CD4-positive, CD25-positive, alpha-beta regulatory T cell (primary cell): ENCODE measurements around the gene JMJD1C. TPM values are rescaled to one million over a fixed set of nuclear protein-coding genes. Genes with fewer than 3 reads are reported as not detected.

Source experiments
- ATAC-seq, 2 donors: fragments of 150-1000 bp; cut with Tn5 transposase; one replicate each; pipeline ENCODE4 v1.10.0; 2021; ENCODE audit warnings: low read depth in 2 of 2, moderate number of reproducible peaks in 2 of 2, moderate library complexity in 1 of 2
- DNase-seq, 3 donors: peaks; one replicate each; pipeline versions ENCODE4 v3.0.0 to v3.0.0-alpha.2; 2012 to 2022; ENCODE audit warnings: mixed read lengths in 1 of 3
- H3K27ac ChIP-seq: one replicate; pipeline ENCODE4 v1.7.0; 2013; ENCODE audit warnings: mild to moderate bottlenecking, low read length; ENCODE audit not compliant: insufficient read depth, poor library complexity, severe bottlenecking
- H3K27me3 ChIP-seq: one replicate; pipeline ENCODE4 v1.7.0; 2013; ENCODE audit warnings: low read length; ENCODE audit not compliant: control insufficient read depth, insufficient read depth
- H3K36me3 ChIP-seq: one replicate; pipeline ENCODE4 v1.7.0; 2013; ENCODE audit warnings: mild to moderate bottlenecking, low read length, moderate library complexity; ENCODE audit not compliant: control insufficient read depth, insufficient read depth
- H3K4me1 ChIP-seq: 2 replicates; pipeline ENCODE4 v1.7.0; 2013; ENCODE audit warnings: mild to moderate bottlenecking, low read length; ENCODE audit not compliant: insufficient read depth, control insufficient read depth, poor library complexity, severe bottlenecking
- H3K4me3 ChIP-seq: one replicate; pipeline ENCODE4 v1.7.0; 2013; ENCODE audit warnings: low read depth, mild to moderate bottlenecking, low read length, moderate library complexity
- H3K9me3 ChIP-seq, 2 experiments: 1 replicate in 1 of 2; 2 replicates in 1 of 2; pipeline ENCODE4 v1.7.0; 2013; ENCODE audit warnings: low read length in 2 of 2, mild to moderate bottlenecking in 1 of 2, moderate library complexity in 1 of 2; ENCODE audit not compliant: control insufficient read depth in 2 of 2
- H3K27ac Mint-ChIP-seq, 3 donors: one replicate each; pipeline ENCODE4 v1.8.0; 2020 to 2022; ENCODE audit warnings: mild to moderate bottlenecking in 3 of 3, mixed read lengths in 3 of 3, moderate library complexity in 2 of 3
- H3K27me3 Mint-ChIP-seq: one replicate; pipeline ENCODE4 v1.8.0; 2022; ENCODE audit warnings: mild to moderate bottlenecking, mixed read lengths
- H3K36me3 Mint-ChIP-seq: one replicate; pipeline ENCODE4 v1.8.0; 2020; ENCODE audit warnings: mixed read lengths
- H3K4me1 Mint-ChIP-seq, 4 donors: one replicate each; pipeline ENCODE4 v1.8.0; 2020 to 2022; ENCODE audit warnings: mixed read lengths in 4 of 4, mild to moderate bottlenecking in 1 of 4
- H3K4me3 Mint-ChIP-seq, 4 donors: one replicate each; pipeline ENCODE4 v1.8.0; 2020 to 2022; ENCODE audit warnings: mild to moderate bottlenecking in 4 of 4, mixed read lengths in 4 of 4, moderate library complexity in 3 of 4
- H3K9me3 Mint-ChIP-seq, 7 donors: one replicate each; pipeline ENCODE4 v1.8.0; 2020 to 2022; ENCODE audit warnings: mixed read lengths in 7 of 7, mild to moderate bottlenecking in 3 of 7, moderate library complexity in 2 of 7
- polyA plus RNA-seq, 4 donors: library from polyadenylated mRNA; unstranded; fragments of 300-500 nt; fragmentation: Illumina TruSeq; gene quantifications; one replicate each; pipeline ENCODE4 v1.2.3, GENCODE V29; 2021
- total RNA-seq: library from RNA; stranded (reverse); gene quantifications from one replicate; pipeline ENCODE4 v1.2.3, GENCODE V29; 2022

JMJD1C gene
- total and polyA plus RNA-seq, 5 donors from 2014 or later: 35.5 to 222 (median 46.4) TPM

DNA sequence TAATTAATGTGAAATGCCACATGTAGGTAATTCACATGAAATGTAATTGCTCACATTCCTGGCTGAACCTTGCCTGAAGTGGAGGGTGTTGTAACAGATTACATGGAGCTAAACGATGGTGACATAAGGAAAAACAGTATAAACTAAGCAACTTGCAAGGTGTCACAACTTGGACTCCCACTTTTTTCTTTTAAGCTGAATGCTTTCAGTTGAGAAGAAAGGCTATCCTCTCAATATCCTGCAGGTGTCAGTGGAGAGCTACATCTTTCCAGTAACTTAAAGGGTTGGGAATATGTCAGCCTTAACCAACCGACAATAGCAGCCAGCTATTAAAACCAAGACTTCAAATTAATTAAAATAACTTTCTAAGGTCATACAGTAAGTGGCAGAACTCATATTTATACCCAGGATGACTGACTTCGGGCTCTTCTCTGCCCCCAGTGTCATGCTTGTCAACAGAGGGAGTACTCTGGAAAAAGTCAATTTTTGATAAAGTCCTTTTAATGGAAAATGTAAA is 299.0 kb downstream of the JMJD1C start:
- peak; percentile 62 to 68 for ATAC-seq
- H3K4me1 ChIP-seq: no peaks in the 10 kb centered on the region
- Mint-ChIP-seq H3K27me3 (no peaks in the 10 kb centered on the region), H3K36me3 (peaks cover 34% of the 10 kb centered on the region), H3K9me3 (no peaks in the 10 kb centered on the region), H3K4me1 (peaks cover 0 to 17% (median 6%) of the 10 kb centered on the region in 4 donors), H3K27ac (no peak overlapping the region), H3K4me3 (no peak overlapping the region)
- H3K4me3 ChIP-seq: no peak overlapping the region
- peaks cover 30% of the 10 kb centered on the region for H3K36me3 ChIP-seq
- H3K27ac ChIP-seq: no peak overlapping the region
- H3K9me3 ChIP-seq: no peaks in the 10 kb centered on the region
- no peaks in the 10 kb centered on the region for H3K27me3 ChIP-seq
- DNase-seq: peak in 2 of 3 donors; percentile 63 to 78

DNA sequence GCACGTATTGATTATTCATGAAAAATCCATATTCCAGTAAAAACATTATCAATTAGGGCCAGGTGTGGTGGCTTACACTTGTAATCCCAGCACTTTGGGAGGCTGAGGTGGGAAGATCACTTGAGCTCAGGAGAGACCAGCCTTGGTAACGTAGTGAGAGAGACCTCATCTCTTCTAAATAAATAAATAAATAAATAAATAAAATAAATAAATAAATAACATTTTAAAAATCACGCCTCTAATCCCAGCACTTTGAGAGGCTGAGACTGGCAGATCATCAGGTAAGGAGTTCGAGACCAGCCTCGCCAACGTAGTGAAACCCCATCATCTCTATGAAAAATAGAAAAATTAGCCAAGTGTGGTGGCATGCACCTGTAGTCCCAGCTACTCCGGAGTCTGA is 300.5 kb downstream of the JMJD1C start:
- H3K4me3 Mint-ChIP-seq: no peak overlapping the region

DNA sequence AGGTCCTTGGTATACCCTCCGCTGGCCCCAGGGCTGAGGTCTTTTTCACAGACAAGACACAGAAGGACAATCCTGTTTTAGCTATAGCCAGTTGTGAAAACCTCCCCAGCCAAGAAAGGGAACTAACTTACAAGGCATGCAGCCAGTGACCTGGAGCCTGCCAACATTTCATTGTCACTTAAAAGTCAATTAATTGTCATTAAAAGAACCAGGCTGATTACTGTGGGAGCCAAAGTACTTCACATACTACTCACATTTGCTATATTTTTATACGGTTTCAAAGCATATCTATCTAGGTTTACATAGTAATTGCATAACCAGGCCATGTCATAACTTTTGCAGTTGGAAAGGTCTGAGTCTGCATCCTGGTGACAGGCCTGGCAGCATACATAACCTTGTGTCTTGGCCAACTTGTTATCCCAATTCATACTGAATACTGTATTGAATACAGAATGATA is 301.6 kb downstream of the JMJD1C start:
- Histone ChIP-seq H3K27ac (no peak overlapping the region), H3K27me3 (no peaks in the 10 kb centered on the region), H3K36me3 (peaks cover 17% of the 10 kb centered on the region), H3K4me3 (no peak overlapping the region), H3K9me3 (no peaks in the 10 kb centered on the region), H3K4me1 (no peaks in the 10 kb centered on the region)
- no peaks in the 10 kb centered on the region for H3K9me3 Mint-ChIP-seq
- peak overlapping the region in 1 of 3 donors; percentile 57 for H3K27ac Mint-ChIP-seq
- DNase-seq (no peak), ATAC-seq (no peak)
- H3K4me3 Mint-ChIP-seq: peak overlapping the region in 1 of 4 donors; percentile 41
- H3K36me3 Mint-ChIP-seq: peaks cover 18% of the 10 kb centered on the region
- no peaks in the 10 kb centered on the region for H3K27me3 Mint-ChIP-seq
- peaks cover 0 to 12% (median 6%) of the 10 kb centered on the region in 4 donors for H3K4me1 Mint-ChIP-seq

More for the DNA sequence above, 300.5 kb downstream of the JMJD1C start:
- Histone ChIP-seq H3K4me3 (no peak overlapping the region), H3K4me1 (no peaks in the 10 kb centered on the region), H3K36me3 (peaks cover 23% of the 10 kb centered on the region), H3K9me3 (no peaks in the 10 kb centered on the region), H3K27ac (no peak overlapping the region), H3K27me3 (no peaks in the 10 kb centered on the region)
- no peak overlapping the region for H3K27ac Mint-ChIP-seq
- peaks cover 0 to 12% (median 8%) of the 10 kb centered on the region in 4 donors for H3K4me1 Mint-ChIP-seq
- DNase-seq: no peak
- ATAC-seq: no peak
- H3K9me3 Mint-ChIP-seq: no peaks in the 10 kb centered on the region
- H3K36me3 Mint-ChIP-seq: peaks cover 25% of the 10 kb centered on the region
- H3K27me3 Mint-ChIP-seq: no peaks in the 10 kb centered on the region

DNA sequence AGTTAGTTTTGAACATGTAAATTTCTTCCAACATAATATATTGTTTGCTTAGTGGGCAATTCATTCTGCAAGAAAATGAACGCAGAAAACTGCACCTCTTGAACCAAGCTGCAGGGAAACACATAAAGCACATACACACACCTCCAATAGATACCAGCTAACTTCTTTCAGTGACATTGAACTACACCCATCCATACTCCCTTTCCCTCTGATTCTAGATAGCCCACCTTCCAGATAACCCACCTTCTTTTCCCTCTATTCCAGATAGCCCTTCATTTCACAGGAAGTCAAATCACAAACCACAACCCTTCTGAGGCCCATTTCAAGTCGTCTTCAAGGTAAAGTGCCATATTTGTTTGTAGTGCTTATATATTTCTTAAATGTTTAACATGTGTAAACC is 304.2 kb downstream of the JMJD1C start:
- H3K4me1 Mint-ChIP-seq: peaks cover 2 to 14% (median 5%) of the 10 kb centered on the region in 4 donors
- no peak for DNase-seq
- H3K36me3 ChIP-seq: peaks cover 7% of the 10 kb centered on the region
- no peak overlapping the region for H3K27ac ChIP-seq
- H3K9me3 Mint-ChIP-seq: no peaks in the 10 kb centered on the region
- H3K36me3 Mint-ChIP-seq: peaks cover 7% of the 10 kb centered on the region
- H3K27me3 Mint-ChIP-seq: no peaks in the 10 kb centered on the region
- no peaks in the 10 kb centered on the region for H3K27me3 ChIP-seq
- peak overlapping the region in 1 of 4 donors; percentile 38 for H3K4me3 Mint-ChIP-seq
- no peaks in the 10 kb centered on the region for H3K4me1 ChIP-seq
- H3K27ac Mint-ChIP-seq: peak overlapping the region in 1 of 3 donors; percentile 0
- no peak overlapping the region for H3K4me3 ChIP-seq
- no peaks in the 10 kb centered on the region for H3K9me3 ChIP-seq
- ATAC-seq: no peak

DNA sequence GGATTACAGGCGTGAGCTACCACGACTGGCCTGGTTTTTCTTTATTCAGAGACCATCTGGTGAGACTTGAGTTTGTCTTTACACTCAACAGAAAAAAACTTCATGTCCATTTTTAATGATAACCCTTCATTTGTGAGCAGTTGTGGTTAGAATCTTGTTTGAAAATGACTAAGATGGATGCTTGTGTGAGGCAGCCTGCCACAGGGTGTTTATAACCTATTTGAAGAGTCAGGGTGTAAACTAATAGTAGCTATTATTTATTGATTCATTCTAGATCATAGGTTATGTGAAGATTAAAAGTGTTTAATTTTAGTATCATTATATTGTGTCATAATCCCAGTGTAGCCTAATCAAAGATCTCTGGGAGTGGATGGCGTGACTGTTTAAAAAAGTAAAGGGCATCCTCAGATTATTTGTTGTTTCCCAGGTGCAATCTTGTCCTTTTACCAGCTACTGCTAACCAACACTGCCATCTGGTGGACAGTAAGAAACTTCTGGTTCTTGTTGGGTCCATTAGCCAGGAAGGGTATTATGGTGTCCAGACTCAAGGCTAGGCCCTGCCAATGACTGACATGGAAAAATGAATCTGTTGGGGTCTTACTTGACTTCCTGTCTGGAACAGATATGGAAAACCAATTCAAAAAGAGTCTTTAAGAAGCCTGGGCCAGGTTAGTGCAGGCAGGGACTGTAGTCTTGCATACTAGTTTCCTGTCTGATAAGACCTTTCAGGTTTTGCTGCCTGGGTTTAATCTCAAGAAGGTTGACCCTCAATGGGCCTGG is 307.7 kb downstream of the JMJD1C start:
- H3K27me3 Mint-ChIP-seq: no peaks in the 10 kb centered on the region
- H3K4me3 ChIP-seq: no peak overlapping the region
- peaks cover 4 to 14% (median 9%) of the 10 kb centered on the region in 4 donors for H3K4me1 Mint-ChIP-seq
- no peaks in the 10 kb centered on the region for H3K9me3 Mint-ChIP-seq
- no peak overlapping the region for H3K4me3 Mint-ChIP-seq
- H3K9me3 ChIP-seq: no peaks in the 10 kb centered on the region
- H3K36me3 ChIP-seq: peaks cover 20% of the 10 kb centered on the region
- H3K27ac ChIP-seq: no peak overlapping the region
- H3K36me3 Mint-ChIP-seq: peaks cover 13% of the 10 kb centered on the region
- no peaks in the 10 kb centered on the region for H3K4me1 ChIP-seq
- H3K27ac Mint-ChIP-seq: peak overlapping the region in 1 of 3 donors; percentile 21
- peak; percentile 66 to 75 for ATAC-seq
- peak; percentile 39 to 87 (median 71) for DNase-seq
- no peaks in the 10 kb centered on the region for H3K27me3 ChIP-seq

DNA sequence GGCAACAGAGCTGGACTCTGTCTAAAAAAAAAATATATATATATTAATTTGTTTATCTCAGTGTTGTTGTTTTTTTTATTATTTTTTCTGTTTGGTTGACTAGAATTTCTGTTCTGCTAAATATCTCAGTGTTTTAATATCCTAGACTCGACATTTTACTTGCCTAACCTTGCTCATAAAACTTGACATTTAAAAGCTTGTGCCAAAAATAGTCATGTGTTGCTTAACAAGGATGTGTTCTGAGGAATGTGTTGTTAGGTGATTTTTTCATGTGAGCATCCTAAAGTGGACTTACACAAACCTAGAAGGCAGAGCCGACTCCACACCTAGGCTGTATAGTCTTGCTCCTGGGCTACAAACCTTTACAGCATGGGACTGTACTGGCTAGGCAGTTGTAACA is 309.5 kb downstream of the JMJD1C start:
- peaks cover 34% of the 10 kb centered on the region for H3K36me3 ChIP-seq
- DNase-seq (no peak), ATAC-seq (no peak)
- H3K27ac Mint-ChIP-seq: peak overlapping the region in 1 of 3 donors; percentile 59
- H3K36me3 Mint-ChIP-seq: peaks cover 25% of the 10 kb centered on the region
- no peaks in the 10 kb centered on the region for H3K27me3 ChIP-seq
- H3K9me3 Mint-ChIP-seq: no peaks in the 10 kb centered on the region
- no peaks in the 10 kb centered on the region for H3K4me1 ChIP-seq
- no peak overlapping the region for H3K27ac ChIP-seq
- no peaks in the 10 kb centered on the region for H3K27me3 Mint-ChIP-seq
- no peak overlapping the region for H3K4me3 Mint-ChIP-seq
- no peak overlapping the region for H3K4me3 ChIP-seq
- peaks cover 1 to 16% (median 7%) of the 10 kb centered on the region in 4 donors for H3K4me1 Mint-ChIP-seq
- no peaks in the 10 kb centered on the region for H3K9me3 ChIP-seq

DNA sequence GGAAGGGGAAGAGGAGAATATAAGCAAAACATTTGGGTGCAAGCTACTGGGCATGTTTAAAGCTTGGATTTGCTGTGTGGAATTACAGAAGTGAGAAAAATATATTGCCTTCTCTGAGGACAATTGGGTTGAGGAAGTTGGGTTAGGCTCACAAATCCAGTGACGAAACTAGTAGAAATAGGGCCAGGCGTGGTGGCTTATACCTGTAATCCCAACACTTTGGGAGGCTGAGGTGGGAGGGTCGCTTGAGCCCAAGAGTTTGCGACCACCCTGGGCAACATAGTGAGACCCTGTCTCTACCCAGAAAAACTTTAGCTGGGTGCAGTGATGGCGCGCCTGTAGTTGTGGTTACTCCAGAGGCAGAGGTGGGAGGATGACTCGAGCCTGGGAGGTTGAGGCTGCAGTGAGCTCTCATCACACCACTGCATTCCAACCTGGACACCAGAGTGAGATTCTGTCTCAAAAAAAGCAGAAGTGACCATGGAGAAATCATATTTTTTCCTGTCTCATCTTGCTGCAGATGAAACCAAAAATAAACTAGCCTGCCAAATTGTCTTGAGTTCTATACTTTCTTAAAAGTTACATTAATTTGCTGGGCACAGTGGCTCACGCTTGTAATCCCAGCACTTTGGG is 310.3 kb downstream of the JMJD1C start:
- H3K9me3 Mint-ChIP-seq: no peaks in the 10 kb centered on the region
- no peak overlapping the region for H3K27ac ChIP-seq
- peak overlapping the region in 1 of 3 donors; percentile 35 for H3K27ac Mint-ChIP-seq
- no peaks in the 10 kb centered on the region for H3K27me3 ChIP-seq
- peaks cover 6 to 21% (median 10%) of the 10 kb centered on the region in 4 donors for H3K4me1 Mint-ChIP-seq
- peaks cover 30% of the 10 kb centered on the region for H3K36me3 Mint-ChIP-seq
- DNase-seq: no peak
- H3K9me3 ChIP-seq: no peaks in the 10 kb centered on the region
- H3K4me3 ChIP-seq: no peak overlapping the region
- peaks cover 40% of the 10 kb centered on the region for H3K36me3 ChIP-seq
- no peaks in the 10 kb centered on the region for H3K27me3 Mint-ChIP-seq
- no peak overlapping the region for H3K4me3 Mint-ChIP-seq
- no peak for ATAC-seq
- no peaks in the 10 kb centered on the region for H3K4me1 ChIP-seq
